VCaP (cell line): Measurements from ENCODE around the gene ARID1B.

ENCODE experiments used
- H3K27ac ChIP-seq: fragments of 450-650 bp; 2 replicates; pipeline ENCODE4 v1.5.1; 2017
- CTCF ChIP-seq: fragments of 450-650 bp; conservative IDR thresholded peaks from 2 replicates; pipeline ENCODE4 v1.5.1; 2017; ENCODE audit warnings: mild to moderate bottlenecking, moderate library complexity

Gene ARID1B

GRCh38 chr6:157251586-157252247 lies 474.5 kb downstream of the ARID1B start:
- no peak for TF ChIP-seq CTCF
- no peak overlapping the region for H3K27ac ChIP-seq

- no peak for TF ChIP-seq CTCF
- H3K27ac ChIP-seq, result no peak overlapping the region
These were observed 475.8 kb downstream of the ARID1B start for GRCh38 chr6:157253017-157253416.

GRCh38 chr6:157253699-157254098 lies 476.5 kb downstream of the ARID1B start:
- TF ChIP-seq CTCF, result no peak

GRCh38 chr6:157254538-157254937 lies 477.4 kb downstream of the ARID1B start:
- no peak for TF ChIP-seq CTCF

More at GRCh38 chr6:157253699-157254098, 476.5 kb downstream of the ARID1B start:
- no peak overlapping the region for H3K27ac ChIP-seq

GRCh38 chr6:157255079-157255478 lies 477.9 kb downstream of the ARID1B start:
- H3K27ac ChIP-seq, result no peak overlapping the region
- no peak for TF ChIP-seq CTCF

More at GRCh38 chr6:157254538-157254937, 477.4 kb downstream of the ARID1B start:
- no peak overlapping the region for H3K27ac ChIP-seq

GRCh38 chr6:157258878-157259277 lies 481.7 kb downstream of the ARID1B start:
- TF ChIP-seq CTCF, result no peak
- H3K27ac ChIP-seq, result no peak overlapping the region

GRCh38 chr6:157259443-157259842 lies 482.3 kb downstream of the ARID1B start:
- TF ChIP-seq CTCF, result no peak
- no peak overlapping the region for H3K27ac ChIP-seq
